VCaP (cell line): ENCODE results near the gene TIGD6.

Source experiments
- H3K27ac ChIP-seq: fragments of 450-650 bp; 2 replicates; pipeline ENCODE4 v1.5.1; 2017
- CTCF ChIP-seq: fragments of 450-650 bp; conservative IDR thresholded peaks from 2 replicates; pipeline ENCODE4 v1.5.1; 2017; ENCODE audit warnings: mild to moderate bottlenecking, moderate library complexity

TIGD6 gene

GRCh38 chr5:150000990-150001659, 671 bp upstream of the TIGD6 start:
- peak overlapping the region; percentile 100 for H3K27ac ChIP-seq
- TF ChIP-seq CTCF, result no peak

- peak overlapping the region; percentile 100 for H3K27ac ChIP-seq
- TF ChIP-seq CTCF, result no peak
Observed at GRCh38 chr5:149999866-150000255, 593 bp downstream of the TIGD6 start.

GRCh38 chr5:149999359-149999758, 1.1 kb downstream of the TIGD6 start:
- TF ChIP-seq CTCF, result no peak
- H3K27ac ChIP-seq, result peak overlapping the region; percentile 100

- H3K27ac ChIP-seq, result peak overlapping the region; percentile 100
- TF ChIP-seq CTCF, result no peak
Observed at GRCh38 chr5:149998281-149998680, 2.2 kb downstream of the TIGD6 start.

- peak overlapping the region; percentile 100 for H3K27ac ChIP-seq
- TF ChIP-seq CTCF, result no peak
Observed at GRCh38 chr5:149996205-149996890, 4.1 kb downstream of the TIGD6 start.

- H3K27ac ChIP-seq, result peak overlapping the region; percentile 100
Observed at GRCh38 chr5:149995385-149996204, 4.9 kb downstream of the TIGD6 start.

More at GRCh38 chr5:149995385-149996204, 4.9 kb downstream of the TIGD6 start:
- TF ChIP-seq CTCF, result no peak
